Urothelium cell line (cell line): ENCODE data around the gene FNIP2.
"Not testable (repeated sequence)": the region's sequence is repeated elsewhere in the genome, so short reads cannot be mapped to it uniquely, and the experiment has no call there.

Experiments used
- DNase-seq: peaks from one replicate; pipeline ENCODE4 v3.0.0; 2011; ENCODE audit warnings: low spot score, mixed read lengths
- FAIRE-seq: peaks from 2 replicates; lab custom pipeline; 2011; peaks lifted over from hg19 to GRCh38; lab: Jason Lieb, UNC

FNIP2 gene

DNA sequence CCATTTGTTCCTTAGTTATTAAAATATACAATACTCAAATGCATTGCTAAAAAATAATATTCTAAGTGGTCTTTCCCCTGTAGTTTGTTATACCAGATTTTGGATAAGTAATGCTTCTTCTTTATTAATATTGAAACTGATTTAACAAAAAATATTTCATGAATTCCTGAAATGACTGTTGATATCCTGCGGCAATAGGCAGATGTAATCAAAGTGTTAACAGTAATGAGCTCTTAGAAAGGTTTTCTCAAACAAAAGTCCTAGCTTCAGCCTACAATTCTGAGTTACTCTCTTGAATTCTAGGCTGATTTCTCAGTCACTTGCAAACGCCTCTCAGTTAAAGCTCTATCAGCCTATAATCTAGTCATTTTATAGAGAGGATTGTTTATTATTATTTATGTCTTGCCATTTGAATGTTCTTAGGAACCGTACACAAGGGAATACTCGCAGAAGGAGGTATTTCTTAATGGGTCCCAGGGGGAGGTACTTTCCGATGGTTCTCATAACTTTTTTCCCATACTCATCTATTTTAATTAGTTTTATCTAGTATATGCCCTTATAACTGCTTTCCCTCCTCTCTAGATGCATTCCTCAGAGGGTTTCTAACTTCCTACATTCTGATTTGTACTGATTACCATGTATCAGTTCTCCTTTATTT is 96.8 kb downstream of the FNIP2 start:
- DNase-seq (no peak), FAIRE-seq (no peak)

DNA sequence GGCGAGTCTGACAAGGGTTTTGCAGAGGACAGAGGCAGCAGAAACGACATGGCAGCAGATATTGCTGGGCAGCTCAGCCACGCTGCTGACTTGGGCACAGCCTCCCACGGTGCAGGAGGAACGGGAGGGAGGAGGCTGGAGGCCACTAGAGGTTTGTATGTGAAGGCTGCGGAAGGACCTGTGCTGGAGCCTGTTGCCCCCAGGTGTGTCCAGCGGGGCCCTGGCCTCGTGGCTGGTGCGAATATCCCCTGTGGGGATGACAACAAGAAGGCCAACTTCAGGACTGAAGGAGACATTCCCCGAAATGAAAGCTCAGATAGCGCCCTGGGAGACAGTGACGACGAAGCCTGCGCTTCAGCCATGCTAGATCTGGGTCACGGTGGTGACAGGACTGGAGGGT is 100.2 kb downstream of the FNIP2 start:
- FAIRE-seq (no peak), DNase-seq (no peak)

DNA sequence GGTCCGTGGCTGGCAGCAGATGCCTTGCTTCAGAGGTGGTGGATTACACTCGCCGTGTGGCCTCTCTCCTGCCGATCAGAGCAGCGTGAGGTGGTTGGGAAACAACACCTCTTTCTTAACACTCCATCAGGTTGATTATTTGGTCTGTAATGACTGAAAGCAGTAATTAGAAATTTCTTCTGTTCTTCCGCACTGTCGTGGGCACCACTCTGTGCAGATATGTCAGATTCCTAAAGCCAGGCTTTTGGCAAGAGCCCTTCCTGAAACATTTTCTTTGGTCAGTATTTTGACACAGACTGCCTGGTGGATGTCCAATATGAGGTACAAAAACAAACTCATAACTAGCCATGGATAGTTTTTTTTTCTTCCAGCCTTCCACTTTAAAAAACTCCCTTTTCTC is 100.9 kb downstream of the FNIP2 start:
- FAIRE-seq (no peak), DNase-seq (no peak)

DNA sequence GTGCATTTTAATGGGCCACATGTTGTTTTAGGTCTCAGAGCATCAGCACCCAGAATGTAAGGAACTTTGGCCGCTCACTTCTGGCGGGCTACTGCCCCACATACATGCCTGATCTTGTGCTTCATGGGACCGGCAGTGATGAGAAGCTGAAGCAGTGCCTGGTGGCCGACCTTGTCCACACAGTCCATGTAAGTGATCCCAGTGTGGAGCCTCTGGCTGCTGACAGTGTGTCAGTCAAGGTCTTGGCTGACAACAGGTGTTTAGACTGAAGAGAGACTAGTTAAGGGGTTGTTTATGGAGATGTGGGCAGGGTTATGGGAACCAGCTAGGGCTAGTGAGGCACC is 101.4 kb downstream of the FNIP2 start:
- no peak for FAIRE-seq
- no peak for DNase-seq

DNA sequence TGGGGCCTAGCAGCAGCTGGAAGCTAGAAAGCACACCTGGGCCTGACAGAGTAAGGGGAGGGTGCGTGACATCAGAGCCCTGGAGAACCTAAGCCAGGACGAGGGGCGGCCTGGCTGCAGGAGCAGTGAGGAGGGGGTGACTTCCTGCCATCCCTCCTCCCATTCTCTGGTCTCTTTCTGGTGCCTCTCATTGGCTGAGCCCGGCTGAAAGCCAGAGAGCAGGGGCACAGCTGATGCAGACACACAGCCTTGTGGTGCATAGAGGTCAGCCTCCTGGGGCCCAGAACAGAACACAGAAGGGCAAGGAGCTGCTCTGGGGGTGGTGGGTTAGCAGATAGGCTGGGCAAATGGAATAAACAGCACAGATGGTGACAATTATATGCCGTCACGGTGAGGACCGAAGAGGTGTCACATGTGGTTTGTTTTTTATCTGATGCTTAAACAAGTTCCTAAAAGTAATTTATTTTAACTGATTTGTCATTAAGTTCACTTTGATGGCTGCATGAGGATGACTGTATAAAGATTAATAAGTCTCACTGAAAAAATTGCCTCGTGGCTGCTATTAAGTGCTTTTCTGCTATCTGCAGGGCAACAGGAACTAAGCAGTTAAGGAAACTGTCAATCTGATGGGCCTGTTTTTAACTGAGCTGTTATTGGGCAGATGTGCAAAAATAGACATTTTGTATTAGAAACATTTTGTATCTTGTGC is 102.0 kb downstream of the FNIP2 start:
- no peak for FAIRE-seq
- DNase-seq = no peak

DNA sequence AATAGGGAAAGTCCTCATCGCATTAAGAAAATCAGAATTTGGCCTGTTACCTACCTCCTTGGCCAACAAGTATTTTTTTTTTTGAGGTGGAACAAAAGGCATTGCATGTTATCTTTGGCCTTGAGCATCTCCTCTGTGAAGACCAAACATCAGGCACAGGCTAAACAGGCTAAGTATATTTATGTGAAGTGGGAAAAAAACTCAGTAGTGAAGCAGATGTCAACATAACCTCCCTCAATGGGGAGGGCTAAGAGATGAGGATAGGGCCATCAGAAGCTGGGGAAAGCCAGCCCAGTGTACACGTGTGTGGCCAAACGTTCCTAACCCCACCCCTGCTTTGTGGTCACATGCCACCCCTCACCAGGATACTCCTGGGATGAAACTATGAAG is 102.5 kb downstream of the FNIP2 start:
- DNase-seq (no peak), FAIRE-seq (no peak)

DNA sequence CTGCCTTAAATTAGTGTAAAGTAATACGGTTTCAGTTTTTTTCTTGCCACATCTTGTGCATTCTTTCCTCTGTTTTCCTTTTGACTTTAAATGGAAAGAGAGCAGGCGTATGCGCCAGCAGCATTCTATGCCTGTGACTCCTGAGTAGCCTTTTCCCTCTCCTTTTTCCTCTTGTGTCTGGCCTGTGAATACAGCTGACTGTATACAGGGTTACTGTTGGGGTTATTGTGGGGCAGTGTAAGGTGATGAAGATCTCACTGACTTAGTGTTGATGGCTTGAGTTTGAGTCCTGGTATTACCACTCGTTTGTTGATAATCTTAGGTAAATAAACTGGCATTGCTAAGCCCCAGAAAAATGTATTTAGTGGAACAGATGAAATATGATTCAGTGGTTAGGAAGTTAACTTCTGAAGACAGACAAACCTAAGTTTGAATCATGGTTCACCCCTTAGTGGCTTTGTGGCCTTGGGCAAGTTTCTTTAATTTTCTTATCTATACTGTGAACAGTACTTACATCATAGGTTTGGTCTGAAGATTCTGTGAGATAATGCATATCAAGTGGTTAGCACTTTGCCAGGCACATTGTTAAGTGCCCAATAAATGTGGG is 105.1 kb downstream of the FNIP2 start:
- DNase-seq = peak; percentile 22
- FAIRE-seq = no peak

DNA sequence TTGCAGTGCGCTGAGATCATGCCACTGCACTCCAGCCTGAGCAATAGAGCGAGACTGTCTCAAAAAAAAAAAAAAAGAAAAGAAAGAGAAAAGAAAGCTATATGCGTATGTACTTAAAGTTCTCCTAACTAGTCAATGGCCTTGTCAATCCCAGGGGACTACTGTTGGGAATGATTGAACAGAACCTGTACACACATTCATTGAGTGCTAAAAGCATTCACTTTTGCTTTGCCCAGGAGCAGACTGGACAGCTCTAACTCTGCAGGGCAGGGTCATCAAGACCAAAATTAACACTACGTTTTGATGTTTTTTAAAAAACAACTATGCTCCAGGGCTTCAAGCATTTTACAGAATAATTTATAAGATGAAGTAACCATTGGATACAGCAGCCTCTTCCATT is 106.2 kb downstream of the FNIP2 start:
- DNase-seq (no peak), FAIRE-seq (no peak)

DNA sequence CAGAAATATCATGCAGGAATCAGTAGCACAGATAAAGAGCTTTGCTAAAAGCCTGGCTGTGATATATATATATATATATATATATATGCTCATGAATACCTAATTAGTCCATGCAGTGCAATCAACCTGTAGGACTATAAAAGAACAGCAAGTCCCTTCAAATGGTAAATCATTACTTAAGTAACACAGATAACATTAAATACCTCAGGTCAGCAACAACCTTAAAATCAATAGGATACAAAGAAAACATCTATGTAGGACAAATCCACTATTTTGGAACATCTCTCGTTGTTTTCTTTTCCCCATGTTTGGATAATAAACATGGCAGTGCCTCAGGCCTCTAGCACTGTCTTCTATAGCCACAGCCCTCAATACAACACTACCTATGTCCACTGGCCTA is 106.6 kb downstream of the FNIP2 start:
- DNase-seq (no peak), FAIRE-seq (no peak)

DNA sequence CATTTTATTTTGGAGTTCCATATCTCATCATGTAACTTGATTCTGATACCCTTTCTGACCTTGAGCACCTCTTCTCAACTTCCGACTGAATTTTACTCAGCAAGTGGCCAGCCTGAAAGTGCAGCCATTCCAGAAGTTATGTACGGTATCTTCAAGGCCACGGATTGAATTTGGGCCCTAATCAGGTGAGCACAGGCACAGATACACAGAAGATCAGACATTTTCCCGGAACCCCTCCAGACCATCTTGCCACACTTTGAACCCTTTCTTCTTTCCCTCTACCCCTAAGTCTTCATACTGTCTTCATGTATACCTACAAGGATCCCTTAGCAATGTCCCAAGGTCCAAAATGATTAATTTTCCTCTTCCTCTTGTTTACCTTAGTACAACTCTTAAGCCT is 108.2 kb downstream of the FNIP2 start:
- no peak for FAIRE-seq
- no peak for DNase-seq

DNA sequence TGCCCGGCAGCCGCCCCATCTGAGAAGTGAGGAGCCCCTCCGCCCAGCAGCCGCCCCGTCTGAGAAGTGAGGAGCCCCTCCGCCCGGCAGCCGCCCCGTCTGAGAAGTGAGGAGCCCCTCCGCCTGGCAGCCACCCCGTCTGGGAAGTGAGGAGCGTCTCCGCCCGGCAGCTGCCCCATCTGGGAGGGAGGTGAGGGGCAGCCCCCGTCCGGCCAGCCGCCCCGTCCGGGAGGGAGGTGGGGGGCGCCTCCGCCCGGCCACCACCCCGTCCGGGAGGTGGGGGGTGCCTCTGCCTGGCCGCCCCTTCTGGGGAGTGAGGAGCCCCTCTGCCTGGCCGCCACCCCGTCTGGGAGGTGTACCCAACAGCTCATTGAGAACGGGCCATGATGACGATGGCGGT is 113.3 kb downstream of the FNIP2 start:
- FAIRE-seq, DNase-seq: not testable (repeated sequence)

DNA sequence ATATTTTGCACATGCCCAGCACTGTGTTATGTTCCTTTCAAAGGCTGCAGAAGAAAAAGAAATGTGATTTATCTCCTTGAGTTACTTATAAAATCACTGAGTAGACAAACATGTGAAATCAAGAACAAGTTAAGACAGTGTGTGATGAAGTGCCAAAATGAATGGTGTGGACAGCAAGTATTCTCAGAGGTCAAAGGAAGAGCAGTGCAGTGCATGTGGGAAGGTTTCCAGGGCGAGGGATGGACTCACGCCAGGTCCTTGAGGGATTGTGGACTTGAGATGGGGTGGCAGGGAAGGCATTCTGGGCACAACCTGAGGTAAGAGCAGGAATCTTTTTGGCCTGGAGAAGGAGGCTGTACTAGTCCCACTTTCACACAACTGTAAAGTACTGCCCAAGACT is 115.5 kb downstream of the FNIP2 start:
- FAIRE-seq (no peak), DNase-seq (no peak)

DNA sequence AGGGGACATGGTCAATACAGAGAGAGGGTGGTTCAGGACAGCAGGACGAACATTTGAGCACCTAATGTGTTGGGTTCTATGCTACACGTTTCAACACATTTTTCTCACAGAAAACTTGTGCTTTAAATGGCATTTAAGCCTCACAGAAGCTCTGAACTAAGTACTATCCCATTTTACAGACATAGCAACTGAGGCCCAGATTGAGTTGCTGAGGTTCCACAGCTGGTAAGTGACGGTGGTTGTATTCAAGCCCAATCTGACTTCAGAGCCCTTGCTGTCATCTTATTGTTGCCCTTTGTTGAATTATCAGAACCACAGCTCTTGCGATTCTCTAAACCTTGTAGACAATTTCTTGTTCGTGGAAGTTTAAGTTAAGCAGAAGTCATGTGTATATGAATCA is 116.7 kb downstream of the FNIP2 start:
- DNase-seq = no peak
- FAIRE-seq = no peak

DNA sequence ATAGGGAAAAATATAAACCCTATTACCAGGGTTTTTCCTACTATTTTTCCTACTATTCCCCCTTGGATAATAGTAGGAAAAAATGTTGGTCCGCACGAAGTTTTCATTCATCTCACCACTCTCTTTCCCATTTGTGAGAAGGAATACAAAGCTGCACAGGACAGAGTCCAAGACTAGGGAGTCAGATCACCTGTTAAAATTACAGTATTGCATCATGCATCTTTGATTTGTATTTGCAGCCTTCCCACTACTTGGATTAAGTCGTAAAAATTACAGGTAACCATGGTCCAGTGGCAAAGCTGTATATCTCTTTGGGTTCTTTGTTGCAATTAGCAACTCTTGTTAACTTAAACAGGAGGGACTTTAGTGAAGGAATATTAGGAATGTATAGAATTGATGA is 121.5 kb downstream of the FNIP2 start:
- FAIRE-seq (no peak), DNase-seq (no peak)

DNA sequence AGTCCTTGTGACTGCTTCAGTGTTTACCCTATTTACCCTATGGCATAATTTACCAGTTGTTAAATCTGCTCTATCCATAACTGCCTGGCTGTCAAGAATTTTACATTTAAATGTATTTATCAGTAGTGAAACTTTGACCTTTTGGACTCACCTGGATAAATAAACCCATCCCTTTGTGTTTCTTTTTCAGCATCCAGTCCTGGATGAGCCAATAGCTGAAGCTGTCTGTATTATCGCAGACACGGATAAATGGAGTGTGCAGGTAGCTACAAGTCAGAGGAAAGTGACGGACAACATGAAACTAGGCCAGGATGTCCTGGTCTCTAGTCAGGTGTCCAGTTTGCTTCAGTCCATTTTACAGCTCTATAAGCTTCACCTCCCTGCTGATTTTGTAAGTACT is 122.4 kb downstream of the FNIP2 start:
- DNase-seq (no peak), FAIRE-seq (no peak)

DNA sequence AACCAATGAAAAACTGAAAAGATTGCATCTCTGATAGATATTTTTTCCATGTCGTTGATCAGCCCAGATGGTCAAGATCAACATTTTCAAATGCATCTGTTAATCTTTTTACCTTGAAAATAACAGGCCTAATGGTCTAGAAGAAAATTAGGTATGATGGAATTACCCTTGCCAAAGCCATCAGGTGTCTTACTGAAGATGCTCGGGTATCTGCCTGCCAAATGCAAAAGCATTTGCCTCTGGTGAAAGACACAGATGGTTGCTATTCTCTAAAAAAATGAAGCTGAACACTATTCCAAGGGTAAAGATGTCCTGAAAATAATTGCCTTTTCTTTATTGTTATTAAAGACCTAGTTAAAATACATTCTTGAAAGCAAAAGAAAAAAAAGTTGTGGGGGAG is 126.0 kb downstream of the FNIP2 start:
- FAIRE-seq (no peak), DNase-seq (no peak)

DNA sequence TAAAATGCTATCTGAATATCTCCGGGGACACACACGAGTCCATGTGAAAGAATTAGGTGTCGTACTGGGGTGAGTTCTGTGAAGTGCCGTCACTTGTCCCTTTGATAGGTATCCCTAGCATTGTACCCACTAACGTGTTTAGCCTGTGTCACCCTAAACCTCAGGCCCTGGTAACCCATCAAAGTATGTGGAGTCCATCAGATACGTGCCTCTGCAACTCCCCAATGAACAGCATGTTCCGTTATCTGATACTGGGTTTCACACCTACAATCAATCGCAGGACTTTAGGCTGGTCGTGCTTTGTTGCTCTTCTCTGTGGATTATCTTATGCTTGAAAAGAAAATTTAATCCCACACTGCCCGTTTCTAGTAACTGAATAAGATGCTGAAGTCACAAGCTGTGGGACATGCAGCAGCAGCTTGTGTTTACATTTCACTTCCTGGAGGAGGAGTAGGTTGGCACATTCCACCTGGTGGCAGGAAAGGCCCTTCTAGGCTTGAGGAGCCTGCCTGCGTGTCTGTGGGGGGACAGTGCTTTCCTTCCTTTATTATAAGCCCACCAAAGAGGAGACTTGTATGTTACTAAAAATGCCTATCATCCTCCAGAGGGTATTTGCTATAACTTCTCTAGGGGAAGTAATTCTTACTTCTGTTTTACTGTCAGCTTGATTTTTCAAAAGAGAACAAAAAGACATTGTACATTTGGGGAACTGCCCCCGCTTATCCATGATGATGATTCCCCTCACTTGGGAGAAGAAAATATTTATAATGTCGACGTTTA is 127.2 kb downstream of the FNIP2 start:
- FAIRE-seq = no peak
- peak; percentile 13 for DNase-seq

DNA sequence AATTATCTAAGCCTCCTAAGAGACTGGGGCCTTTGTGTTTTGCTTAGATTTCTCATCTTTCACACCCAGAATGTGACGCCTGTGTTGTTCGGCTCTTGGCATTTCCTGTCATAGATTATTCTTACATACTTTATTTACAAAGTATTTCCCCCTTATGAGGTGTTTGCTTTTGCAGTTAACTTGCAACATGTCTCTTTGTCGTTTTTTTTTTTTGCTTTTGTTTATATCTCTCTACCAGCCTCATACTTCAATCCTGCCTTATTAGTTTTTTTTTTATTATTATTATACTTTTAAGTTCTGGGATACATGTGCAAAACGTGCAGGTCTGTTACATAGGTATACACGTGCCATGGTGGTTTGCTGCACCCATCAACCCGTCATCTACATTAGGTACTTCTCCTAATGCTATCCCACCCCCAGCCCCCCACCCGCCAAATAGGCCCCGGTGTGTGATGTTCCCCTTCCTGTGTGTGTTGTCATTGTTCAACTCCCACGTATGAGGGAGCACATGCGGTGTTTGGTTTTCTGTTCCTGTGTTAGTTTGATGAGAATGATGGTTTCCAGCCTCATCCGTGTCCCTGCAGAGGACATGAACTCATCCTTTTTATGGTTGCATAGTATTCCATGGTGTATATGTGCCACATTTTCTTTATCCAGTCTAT is 127.9 kb downstream of the FNIP2 start:
- DNase-seq, FAIRE-seq: not testable (repeated sequence)

DNA sequence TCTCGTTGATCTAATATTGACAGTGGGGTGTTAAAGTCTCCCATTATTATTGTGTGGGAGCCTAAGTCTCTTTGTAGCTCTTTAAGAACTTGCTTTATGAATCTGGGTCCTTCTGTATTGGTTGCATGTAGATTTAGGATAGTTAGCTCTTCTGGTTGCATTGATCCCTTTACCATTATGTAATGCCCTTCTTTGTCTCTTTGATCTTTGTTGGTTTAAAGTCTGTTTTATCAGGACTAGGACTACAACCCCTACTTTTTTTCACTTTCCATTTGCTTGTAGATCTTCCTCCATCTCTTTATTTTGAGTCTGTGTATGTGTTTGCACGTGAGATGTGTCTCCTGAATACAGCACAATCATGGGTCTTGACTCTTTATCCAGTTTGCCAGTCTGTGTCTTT is 131.6 kb downstream of the FNIP2 start:
- FAIRE-seq, DNase-seq: not testable (repeated sequence)

DNA sequence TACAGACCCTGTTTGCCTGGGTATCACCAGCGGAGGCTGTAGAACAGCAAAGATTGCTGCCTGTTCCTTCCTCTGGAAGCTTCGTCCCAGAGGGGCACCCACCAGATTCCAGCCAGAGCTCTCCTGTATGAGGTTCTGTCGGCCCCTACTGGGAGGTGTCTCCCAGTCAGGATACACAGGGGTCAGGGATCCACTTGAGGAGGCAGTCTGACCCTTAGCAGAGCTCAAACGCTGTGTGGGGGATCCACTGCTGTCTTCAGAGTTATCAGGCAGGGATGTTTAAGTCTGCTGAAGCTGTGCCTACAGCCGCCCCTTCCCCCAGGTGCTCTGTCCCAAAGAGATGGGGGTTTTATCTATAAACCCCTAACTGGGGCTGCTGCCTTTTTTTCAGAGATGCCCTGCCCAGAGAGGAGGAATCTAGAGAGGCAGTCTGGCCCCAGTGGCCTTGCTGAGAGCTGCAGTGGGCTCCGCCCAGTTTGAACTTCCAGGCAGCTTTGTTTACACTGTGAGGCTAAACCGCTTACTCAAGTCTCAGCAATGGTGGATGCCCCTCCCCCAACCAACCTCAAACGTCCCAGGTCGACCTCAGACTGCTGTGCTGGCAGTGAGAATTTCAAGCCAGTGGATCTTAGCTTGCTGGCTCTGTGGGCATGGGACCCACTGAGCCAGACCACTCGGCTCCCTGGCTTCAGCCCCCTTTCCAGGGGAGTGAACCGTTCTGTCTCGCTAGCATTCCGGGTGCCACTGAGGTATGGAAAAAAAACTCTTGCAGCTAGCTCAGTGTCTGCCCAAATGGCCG is 133.7 kb downstream of the FNIP2 start:
- DNase-seq = peak; percentile 33
- not testable (repeated sequence) for FAIRE-seq
